Fibroblast of lung (primary cell): ENCODE results near the gene GTF2A1L.

Source experiments
- CTCF ChIP-seq, 2 donors: IDR thresholded peaks in 1 of 2; conservative IDR thresholded peaks in 1 of 2; 1 replicate in 1 of 2; 2 replicates in 1 of 2; pipeline ENCODE4 v1.5.1; 2011 to 2012; ENCODE audit warnings: low read length in 2 of 2, control low read depth in 1 of 2, inconsistent platforms in 1 of 2, low read depth in 1 of 2, mild to moderate bottlenecking in 1 of 2
- EZH2 ChIP-seq: IDR thresholded peaks from 2 replicates; pipeline ENCODE4 v1.5.1; 2012; ENCODE audit warnings: low read length, control low read depth, mild to moderate bottlenecking; ENCODE audit errors: missing control alignments

- no peak for TF ChIP-seq CTCF (conservative IDR thresholded peaks at IDR 0.05 in 1 of 2, IDR thresholded peaks at IDR 0.05 in 1 of 2; ENCODE audit: low read depth in 1 of 2, low read length in 2 of 2)
- TF ChIP-seq EZH2 = no peak
Observed at GRCh38 chr2:48617618-48618017, at the start of gene GTF2A1L.
